Transverse colon (tissue), 4 donors: ENCODE data around the gene SEPTIN8. TPM values are rescaled to one million over a fixed set of nuclear protein-coding genes. Genes with fewer than 3 reads are reported as not detected.
A peak's percentile ranks its signal among the peaks of the same experiment; 100 is the strongest.

Experiments
- DNase-seq: peaks from one replicate; pipeline ENCODE4 v3.0.0-alpha.2; 2019
- H3K27ac ChIP-seq, 4 donors: fragments of 200-600 bp; sonication (generic); 2 replicates each; pipeline ENCODE4 v1.5.1; 2016 to 2018; ENCODE audit warnings: inconsistent platforms in 4 of 4
- H3K27me3 ChIP-seq: fragments of 200-600 bp; sonication (generic); 2 replicates; pipeline ENCODE4 v1.5.1; 2017; ENCODE audit warnings: inconsistent platforms
- H3K36me3 ChIP-seq, 4 donors: fragments of 200-600 bp; sonication (generic); 2 replicates each; pipeline ENCODE4 v1.5.1; 2017 to 2019; ENCODE audit warnings: inconsistent platforms in 4 of 4
- H3K4me1 ChIP-seq, 4 donors: fragments of 200-600 bp; sonication (generic); 2 replicates each; pipeline ENCODE4 v1.5.1; 2017 to 2020; ENCODE audit warnings: inconsistent platforms in 4 of 4
- H3K4me3 ChIP-seq, 4 donors: fragments of 200-600 bp; sonication (generic); 1 replicate in 1 of 4; 2 replicates in 3 of 4; pipeline versions ENCODE4 v1.5.1 to v1.6.1; 2017 to 2019; ENCODE audit warnings: inconsistent platforms in 4 of 4
- H3K9me3 ChIP-seq, 2 donors: fragments of 200-600 bp; sonication (generic); 2 replicates each; pipeline ENCODE4 v1.5.1; 2017 to 2019; ENCODE audit warnings: inconsistent platforms in 2 of 2
- CTCF ChIP-seq, 5 experiments: fragments of 200-600 bp in 3 of 5; fragments of 450-650 bp in 2 of 5; sonication (generic) in 3 of 5; IDR thresholded peaks; 1 replicate in 2 of 5; 2 replicates in 3 of 5; pipeline ENCODE4 v1.5.1; 2016 to 2017; ENCODE audit warnings: antibody characterized with exemption in 5 of 5, inconsistent platforms in 3 of 5, mild to moderate bottlenecking in 2 of 5, moderate library complexity in 1 of 5
- EP300 ChIP-seq: sonication (generic); formaldehyde crosslinking; IDR thresholded peaks from one replicate; pipeline ENCODE4 v1.6.1; 2017; ENCODE audit warnings: antibody characterized with exemption, low read depth
- POLR2A ChIP-seq: fragments of 450-650 bp; IDR thresholded peaks from one replicate; pipeline ENCODE4 v1.6.1; 2016; ENCODE audit warnings: antibody characterized with exemption, mild to moderate bottlenecking, moderate library complexity
- POLR2AphosphoS5 ChIP-seq, 3 donors: sonication (generic); formaldehyde crosslinking; IDR thresholded peaks; one replicate each; pipeline ENCODE4 v1.6.1; 2016; ENCODE audit warnings: antibody characterized with exemption in 3 of 3
- WGBS, 2 donors: methylation state at CpG; one replicate each; pipeline ENCODE4 v1.1.5; 2018; ENCODE audit warnings: low coverage in 1 of 2; 5-methylcytosine and 5-hydroxymethylcytosine counted together
- in situ Hi-C, 4 donors: fragments of 200-750 bp; cut with MboI; loops; one replicate each; pipeline versions ENCODE4 v1.15.0 to v1.15.1; 2017; ENCODE audit warnings: low sequenced_read_pairs in 3 of 4, low pct_ligation_motif_present in 1 of 4, low pct_unique_long_range_greater_than_20kb in 1 of 4
- intact Hi-C: fragments of 100-400 bp; cut with DNase I; formaldehyde crosslinking; loops from one replicate; pipeline ENCODE4 v1.15.1; 2023; ENCODE audit warnings: low total_unique reads
- total RNA-seq, 4 donors: library from RNA; depleted of rRNA; stranded (reverse); fragments of >200 nt; gene quantifications; one replicate each; pipeline ENCODE4 v1.1.0, GENCODE V29; 2016

SEPTIN8 gene
- total RNA-seq, 4 donors from 2014 or later: 38.4 to 70.7 (median 53.5) TPM

- Histone ChIP-seq H3K36me3 (no peaks in the 10 kb centered on the region), H3K4me3 (no peak overlapping the region), H3K27ac (no peak overlapping the region), H3K9me3 (no peaks in the 10 kb centered on the region), H3K27me3 (no peaks in the 10 kb centered on the region), H3K4me1 (no peaks in the 10 kb centered on the region)
- intact Hi-C loops (no loop called here), in situ Hi-C loops (no loop called here)
- no peak for DNase-seq
- 93 to 94% methylated on average over 2 of the region's 2 CpGs for WGBS, 2 donors
- TF ChIP-seq POLR2A: no peak
- TF ChIP-seq POLR2AphosphoS5 (IDR thresholded peaks at IDR 0.05): no peak
- no peak for TF ChIP-seq EP300
- TF ChIP-seq CTCF (IDR thresholded peaks at IDR 0.05): no peak
Observed at GRCh38 chr5:132725745-132726144, 51.3 kb downstream of the SEPTIN8 start.

DNA sequence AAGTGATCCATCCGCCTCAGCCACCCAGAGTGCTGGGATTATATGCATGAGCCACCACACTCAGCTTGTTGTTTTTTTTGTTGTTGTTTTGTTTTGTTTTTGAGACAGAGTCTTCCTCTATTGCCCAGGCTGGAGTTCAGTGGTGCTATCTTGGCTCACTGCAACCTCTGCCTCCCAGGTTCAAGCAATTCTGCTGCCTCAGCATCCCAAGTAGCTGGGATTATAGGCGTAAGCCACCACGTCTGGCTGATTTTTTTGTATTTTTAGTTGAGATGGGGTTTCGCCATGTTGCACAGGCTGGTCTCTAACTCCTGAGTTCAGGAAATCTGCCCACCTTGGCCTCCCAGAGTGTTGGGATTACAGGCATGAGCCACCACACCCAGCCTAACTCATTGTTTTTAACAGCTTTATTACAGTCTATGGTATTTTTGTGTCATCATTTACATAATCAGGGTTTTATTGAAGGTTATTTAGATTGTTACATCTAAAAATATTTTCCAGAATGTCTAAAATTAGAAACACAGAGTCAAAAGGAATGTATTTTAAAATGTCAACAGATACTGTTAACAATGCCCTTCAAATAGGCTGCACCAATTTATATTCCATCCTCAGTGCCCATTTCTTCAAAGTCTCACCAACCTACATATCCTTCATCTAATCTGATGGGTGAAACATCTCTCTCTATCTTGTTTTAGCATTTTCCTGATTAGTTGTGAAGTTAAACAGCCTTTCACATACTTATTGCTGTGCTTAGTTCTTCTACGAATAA is 58.3 kb downstream of the SEPTIN8 start:
- TF ChIP-seq POLR2A (no peak), POLR2AphosphoS5 (IDR thresholded peaks at IDR 0.05) (no peak), EP300 (no peak), CTCF (IDR thresholded peaks at IDR 0.05) (no peak)
- WGBS, 2 donors: 96 to 100% methylated on average over 4 to 5 of the region's 5 CpGs
- Histone ChIP-seq H3K27me3 (no peaks in the 10 kb centered on the region), H3K27ac (no peak overlapping the region), H3K4me3 (no peak overlapping the region), H3K9me3 (no peaks in the 10 kb centered on the region), H3K36me3 (no peaks in the 10 kb centered on the region), H3K4me1 (peaks cover 0 to 3% (median 0%) of the 10 kb centered on the region in 4 donors)
- in situ Hi-C loops: loop anchor here in 2 of 4 donors (25.0 kb wide), 1 partner anchor 331 kb away; no protein-coding TSS in a partner anchor
- no peak for DNase-seq
- intact Hi-C loops: no loop called here

DNA sequence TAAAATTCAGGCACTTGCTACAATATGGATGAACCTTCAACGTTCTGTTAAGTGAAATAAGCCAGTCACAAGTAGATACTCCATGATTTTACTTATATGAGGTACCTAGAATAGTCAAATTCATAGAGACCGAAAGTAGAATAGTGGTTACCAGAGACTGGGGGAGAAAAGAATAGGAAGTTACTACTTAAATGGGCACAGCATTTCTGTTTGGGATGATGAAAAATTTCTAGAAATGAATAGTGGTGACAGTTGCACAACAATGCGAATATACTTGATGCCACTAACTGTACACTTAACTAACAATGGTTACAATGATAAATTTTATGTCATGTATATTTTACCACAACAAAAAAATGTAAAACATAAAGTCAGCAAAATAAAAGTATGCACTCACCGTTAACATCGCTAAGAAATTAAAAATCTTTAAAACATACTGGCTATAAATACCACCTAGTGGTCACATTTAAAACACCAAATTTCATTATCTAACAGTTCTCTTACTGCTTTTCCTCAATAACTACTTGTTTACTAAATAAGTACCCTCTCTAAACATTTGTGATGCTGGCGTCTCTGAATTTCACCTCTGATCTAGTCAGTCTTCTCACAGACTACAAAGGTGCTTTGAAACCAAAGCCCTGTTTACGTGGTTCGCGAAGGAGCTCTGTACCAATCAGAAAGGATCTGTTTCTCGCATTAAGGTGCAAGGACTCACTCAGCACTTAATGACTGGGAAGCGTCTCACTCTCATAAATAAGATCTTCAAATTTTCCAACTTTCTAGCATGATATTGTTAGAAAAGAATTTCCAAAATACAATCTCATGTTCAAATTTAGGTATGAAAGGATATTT is 62.4 kb downstream of the SEPTIN8 start:
- H3K4me3 ChIP-seq: no peak overlapping the region
- in situ Hi-C loops: loop anchor here in 2 of 4 donors (25.0 kb wide), 1 partner anchor 327 kb away; no protein-coding TSS in a partner anchor

More for the DNA sequence above, 62.4 kb downstream of the SEPTIN8 start:
- TF ChIP-seq POLR2A: no peak
- peak; percentile 27 to 51 (median 40) for TF ChIP-seq CTCF (IDR thresholded peaks at IDR 0.05)
- Histone ChIP-seq H3K27me3 (no peaks in the 10 kb centered on the region), H3K27ac (no peak overlapping the region), H3K4me1 (peaks cover 0 to 3% (median 0%) of the 10 kb centered on the region in 4 donors), H3K9me3 (no peaks in the 10 kb centered on the region), H3K36me3 (no peaks in the 10 kb centered on the region)
- WGBS, 2 donors: 50 to 63% methylated on average over 5 to 11 of the region's 11 CpGs
- DNase-seq: no peak
- intact Hi-C loops: no loop called here
